ENCODE data around the gene XYLT1. TPM values are rescaled to one million over a fixed set of nuclear protein-coding genes. Genes with fewer than 3 reads are reported as not detected.

XYLT1 gene
- total and polyA plus RNA-seq, 2 of the 8 experiments (the other 6 are each of a cell fraction or from before 2014, with no cell fraction given), result 6.6 to 25.4 TPM

DNA sequence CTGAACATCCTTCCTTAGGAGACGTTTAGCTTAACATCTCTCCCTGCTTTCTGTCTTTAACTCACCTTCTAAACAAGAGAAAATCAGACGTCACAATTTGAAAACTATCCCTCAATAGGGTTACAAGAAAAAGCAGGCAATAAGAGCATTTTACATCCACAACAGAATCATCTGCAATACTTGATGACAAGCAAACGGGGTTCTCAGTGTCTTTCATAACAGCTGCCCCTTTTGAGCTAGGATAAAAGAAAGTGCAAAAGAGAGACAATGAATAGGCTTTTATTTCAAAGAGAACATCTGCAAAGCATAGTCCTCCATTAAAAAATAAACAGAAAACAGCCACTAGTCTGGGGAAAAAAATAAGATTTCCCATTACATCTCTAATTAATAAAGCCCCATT lies 13.2 kb downstream of the XYLT1 start:
- no peak overlapping the region for H3K56ac ChIP-seq (replicated peaks; ENCODE audit: insufficient read length, low read depth, low read length)
- peaks cover 0 to 3% of the 10 kb centered on the region in 2 experiments for H4K20me1 ChIP-seq (replicated peaks in 1 of 2; ENCODE audit: control insufficient read depth in 1 of 2, insufficient read depth in 2 of 2, low read length in 2 of 2)
- H3K4me3 ChIP-seq (ENCODE audit: extremely low read depth in 1 of 4, insufficient read depth in 2 of 4, low read depth in 3 of 4, low read length in 4 of 4), result no peak overlapping the region
- no peak overlapping the region for H2AK5ac ChIP-seq (ENCODE audit: low read depth, low read length)
- H2BK12ac ChIP-seq (ENCODE audit: low read depth, low read length), result no peak overlapping the region
- no peak overlapping the region for H2AFZ ChIP-seq (ENCODE audit: low read length)
- no peak overlapping the region for H3K27ac ChIP-seq (ENCODE audit: low read depth, low read length)
- H4K8ac ChIP-seq (ENCODE audit: extremely low read depth, insufficient read depth, low read length), result no peak overlapping the region
- H3K4ac ChIP-seq (replicated peaks; ENCODE audit: insufficient read length, low read depth, low read length), result no peak overlapping the region
- no peaks in the 10 kb centered on the region for H3K36me3 ChIP-seq (ENCODE audit: control insufficient read depth in 2 of 4, insufficient read depth in 4 of 4, low read length in 3 of 4)
- H3K14ac ChIP-seq (ENCODE audit: insufficient read length), result no peak overlapping the region
- H2BK120ac ChIP-seq (replicated peaks; ENCODE audit: low read depth, low read length), result no peak overlapping the region
- 75% methylated on average over 3 of the region's 3 CpGs; no CpG with 5 or more reads in 1 of the 2 experiments for WGBS, 2 experiments (ENCODE audit: extremely low coverage in 1 of 2, insufficient coverage in 1 of 2, insufficient read length in 1 of 2, insufficient replicate concordance in 2 of 2, low coverage in 1 of 2, low lambda C conversion rate in 2 of 2, missing lambda C conversion rate in 1 of 2)
- no peak overlapping the region for H2BK20ac ChIP-seq (ENCODE audit: low read length)
- H3K23ac ChIP-seq (ENCODE audit: insufficient read length), result no peak overlapping the region
- POLR2A ChIA-PET (ENCODE audit: partially characterized antibody), result interaction anchor here (1.2 to 1.3 kb wide), 2 partner anchors 8 to 11 kb away, joined by 3 to 4 read pairs; no protein-coding TSS in a partner anchor
- H3K27me3 ChIP-seq (replicated peaks in 1 of 4; ENCODE audit: control insufficient read depth in 3 of 4, extremely low read depth in 1 of 4, insufficient read depth in 3 of 4, low read length in 3 of 4), result no peaks in the 10 kb centered on the region
- no peak overlapping the region for H3K18ac ChIP-seq (ENCODE audit: extremely low read depth, low read length)
- H4K91ac ChIP-seq (replicated peaks; ENCODE audit: insufficient read length, low read length), result no peak overlapping the region
- H2BK5ac ChIP-seq (ENCODE audit: low read depth, low read length), result no peak overlapping the region
- H2BK15ac ChIP-seq (ENCODE audit: low read length), result no peak overlapping the region
- peaks cover 0 to 58% of the 10 kb centered on the region in 2 experiments; a peak in 3 of 4 replicates for H3K79me2 ChIP-seq (ENCODE audit: control insufficient read depth in 1 of 2, insufficient read depth in 2 of 2, low read length in 2 of 2)
- no peak overlapping the region for H4K5ac ChIP-seq (ENCODE audit: insufficient read length, low read depth, low read length)
- peaks cover 19% of the 10 kb centered on the region for H3K79me1 ChIP-seq (ENCODE audit: low read depth, low read length)
- H3K23me2 ChIP-seq (ENCODE audit: low read depth, low read length), result no peaks in the 10 kb centered on the region; the same call in 1 of the 2 replicates
- H3K4me1 ChIP-seq (replicated peaks in 1 of 4; ENCODE audit: control insufficient read depth in 3 of 4, insufficient read depth in 4 of 4, low read length in 3 of 4), result peaks cover 3 to 26% (median 12%) of the 10 kb centered on the region in 4 experiments; a peak in 6 of 7 replicates
- CTCF ChIA-PET (ENCODE audit: partially characterized antibody), result interaction anchor here (1.3 kb wide), 1 partner anchor 12 kb away, joined by 3 read pairs; no protein-coding TSS in a partner anchor
- H3K9ac ChIP-seq (replicated peaks in 1 of 4; ENCODE audit: extremely low read depth in 1 of 4, low read depth in 3 of 4, low read length in 3 of 4), result no peak overlapping the region
- H3K9me3 ChIP-seq (ENCODE audit: insufficient read depth in 2 of 2, low read depth in 1 of 2, low read length in 1 of 2), result no peaks in the 10 kb centered on the region
- DNase-seq (ENCODE audit: low read depth in 1 of 2, low spot score in 2 of 2) (no peak), FAIRE-seq (no peak)
- no peak overlapping the region for H3K4me2 ChIP-seq (ENCODE audit: insufficient read depth in 1 of 2, low read depth in 2 of 2, low read length in 2 of 2)
- TF ChIP-seq SIX5 (IDR thresholded peaks at IDR 0.05; ENCODE audit: low read depth, low read length) (no peak), JUN (IDR thresholded peaks at IDR 0.05; ENCODE audit: low read depth, low read length) (no peak), SP1 (IDR thresholded peaks at IDR 0.05; ENCODE audit: low read depth, low read length) (no peak), TBP (IDR thresholded peaks at IDR 0.05; ENCODE audit: low read depth, low read length) (no peak), CREB1 (IDR thresholded peaks at IDR 0.05) (no peak), SRF (IDR thresholded peaks at IDR 0.05; ENCODE audit: low read depth, low read length) (no peak), CEBPB (IDR thresholded peaks at IDR 0.05; ENCODE audit: low read depth, low read length) (no peak), SAP30 (IDR thresholded peaks at IDR 0.05; ENCODE audit: insufficient read depth, insufficient replicate concordance, low read length) (no peak), SP4 (IDR thresholded peaks at IDR 0.05; ENCODE audit: low read length) (no peak), RNF2 (IDR thresholded peaks at IDR 0.05; ENCODE audit: borderline replicate concordance, low read depth, low read length, missing control alignments, poor library complexity, severe bottlenecking) (no peak), HDAC6 (IDR thresholded peaks at IDR 0.05; ENCODE audit: low read depth, low read length) (no peak), CTBP2 (IDR thresholded peaks at IDR 0.05; ENCODE audit: borderline replicate concordance, insufficient read depth, insufficient read length, low read length) (no peak)
- TF ChIP-seq, protein P1, sequence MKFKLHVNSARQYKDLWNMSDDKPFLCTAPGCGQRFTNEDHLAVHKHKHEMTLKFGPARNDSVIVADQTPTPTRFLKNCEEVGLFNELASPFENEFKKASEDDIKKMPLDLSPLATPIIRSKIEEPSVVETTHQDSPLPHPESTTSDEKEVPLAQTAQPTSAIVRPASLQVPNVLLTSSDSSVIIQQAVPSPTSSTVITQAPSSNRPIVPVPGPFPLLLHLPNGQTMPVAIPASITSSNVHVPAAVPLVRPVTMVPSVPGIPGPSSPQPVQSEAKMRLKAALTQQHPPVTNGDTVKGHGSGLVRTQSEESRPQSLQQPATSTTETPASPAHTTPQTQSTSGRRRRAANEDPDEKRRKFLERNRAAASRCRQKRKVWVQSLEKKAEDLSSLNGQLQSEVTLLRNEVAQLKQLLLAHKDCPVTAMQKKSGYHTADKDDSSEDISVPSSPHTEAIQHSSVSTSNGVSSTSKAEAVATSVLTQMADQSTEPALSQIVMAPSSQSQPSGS (IDR thresholded peaks at IDR 0.05; ENCODE audit: low read length), result no peak

Data from H1 (cell line).